Neuronal stem cell (in vitro differentiated cells): ENCODE data around the gene SEMA3A. TPM values are rescaled to one million over a fixed set of nuclear protein-coding genes. Genes with fewer than 3 reads are reported as not detected.
"Not testable (repeated sequence)": the region's sequence is repeated elsewhere in the genome, so short reads cannot be mapped to it uniquely, and the experiment has no call there.

Experiments used
- DNase-seq: peaks from one replicate; pipeline ENCODE4 v3.0.0-alpha.2; 2013; ENCODE audit warnings: low spot score
- H2AFZ ChIP-seq: one replicate; pipeline ENCODE4 v1.6.1; 2013; ENCODE audit warnings: mild to moderate bottlenecking, low read length, inconsistent platforms
- H2AK5ac ChIP-seq: 2 replicates; pipeline ENCODE4 v1.6.1; 2013; ENCODE audit warnings: low read depth, mild to moderate bottlenecking, inconsistent platforms, low read length, moderate library complexity, mixed read lengths
- H2BK120ac ChIP-seq: 2 replicates; pipeline ENCODE4 v1.6.1; 2013; ENCODE audit warnings: low read depth, mild to moderate bottlenecking, inconsistent platforms, low read length, moderate library complexity, mixed read lengths
- H2BK12ac ChIP-seq: one replicate; pipeline ENCODE4 v1.6.1; 2013; ENCODE audit warnings: low read length, inconsistent platforms
- H2BK15ac ChIP-seq: 2 replicates; pipeline ENCODE4 v1.6.1; 2013; ENCODE audit warnings: mild to moderate bottlenecking, low read length, inconsistent platforms, mixed read lengths
- H2BK5ac ChIP-seq: one replicate; pipeline ENCODE4 v1.6.1; 2013; ENCODE audit warnings: inconsistent platforms, mild to moderate bottlenecking, low read length, moderate library complexity
- H3K14ac ChIP-seq: one replicate; pipeline ENCODE4 v1.6.1; 2013; ENCODE audit warnings: low read length, inconsistent platforms
- H3K18ac ChIP-seq: 2 replicates; pipeline ENCODE4 v1.6.1; 2013; ENCODE audit warnings: low read length, inconsistent platforms
- H3K23ac ChIP-seq: 2 replicates; pipeline ENCODE4 v1.6.1; 2013; ENCODE audit warnings: low read depth, mild to moderate bottlenecking, mixed read lengths, low read length, inconsistent platforms; ENCODE audit not compliant: poor library complexity
- H3K27ac ChIP-seq: replicated peaks from 3 replicates; pipeline ENCODE4 v1.5.1; 2013; ENCODE audit warnings: low read length, inconsistent platforms
- H3K27me3 ChIP-seq, 3 experiments: 2 replicates each; pipeline ENCODE4 v1.6.1; 2013; ENCODE audit warnings: low read length in 3 of 3, mild to moderate bottlenecking in 2 of 3, inconsistent platforms in 1 of 3, low read depth in 1 of 3, mixed read lengths in 1 of 3, moderate library complexity in 1 of 3; ENCODE audit not compliant: control insufficient read depth in 3 of 3, insufficient read depth in 3 of 3
- H3K36me3 ChIP-seq, 2 donors: replicated peaks in 1 of 2; 2 replicates each; pipeline ENCODE4 v1.6.1; 2013; ENCODE audit warnings: low read length in 2 of 2; ENCODE audit not compliant: control insufficient read depth in 2 of 2, insufficient read depth in 2 of 2
- H3K4ac ChIP-seq: 2 replicates; pipeline ENCODE4 v1.6.1; 2013; ENCODE audit warnings: inconsistent platforms, mild to moderate bottlenecking, low read length, moderate library complexity
- H3K4me1 ChIP-seq, 2 donors: 1 replicate in 1 of 2; 2 replicates in 1 of 2; pipeline ENCODE4 v1.6.1; 2013; ENCODE audit warnings: low read length in 2 of 2, low read depth in 1 of 2; ENCODE audit not compliant: control insufficient read depth in 2 of 2, insufficient read depth in 1 of 2
- H3K4me2 ChIP-seq: one replicate; pipeline ENCODE4 v1.6.1; 2013; ENCODE audit warnings: mild to moderate bottlenecking, low read length, inconsistent platforms; ENCODE audit not compliant: insufficient read depth, poor library complexity, severe bottlenecking
- H3K4me3 ChIP-seq, 2 donors: 2 replicates each; pipeline ENCODE4 v1.5.1; 2013; ENCODE audit warnings: low read length in 2 of 2, mild to moderate bottlenecking in 2 of 2, inconsistent platforms in 1 of 2, moderate library complexity in 1 of 2
- H3K79me1 ChIP-seq: one replicate; pipeline ENCODE4 v1.6.1; 2013; ENCODE audit warnings: low read depth, mild to moderate bottlenecking, inconsistent platforms, low read length, moderate library complexity
- H3K9ac ChIP-seq: one replicate; pipeline ENCODE4 v1.6.1; 2013; ENCODE audit warnings: mild to moderate bottlenecking, low read depth, low read length, inconsistent platforms; ENCODE audit not compliant: poor library complexity
- H3K9me3 ChIP-seq, 2 donors: replicated peaks in 1 of 2; 2 replicates each; pipeline versions ENCODE3 to v1.6.1; 2013; ENCODE audit warnings: low read length in 2 of 2, mild to moderate bottlenecking in 2 of 2, inconsistent platforms in 1 of 2, low read depth in 1 of 2, mixed read lengths in 1 of 2, moderate library complexity in 1 of 2; ENCODE audit not compliant: control insufficient read depth in 2 of 2, insufficient read depth in 1 of 2
- H4K8ac ChIP-seq: one replicate; pipeline ENCODE4 v1.6.1; 2013; ENCODE audit warnings: low read depth, mild to moderate bottlenecking, inconsistent platforms, low read length, moderate library complexity
- H4K91ac ChIP-seq: one replicate; pipeline ENCODE4 v1.6.1; 2013; ENCODE audit warnings: low read length, low read depth, mild to moderate bottlenecking, inconsistent platforms; ENCODE audit not compliant: poor library complexity
- WGBS, 2 donors: extraction: QIAGEN DNeasy Blood & Tissue Kit; methylation state at CpG; one replicate each; pipeline ENCODE4 v1.1.7; 2013; ENCODE audit warnings: missing lambda C conversion rate in 2 of 2, mixed read lengths in 1 of 2; ENCODE audit not compliant: insufficient read length in 2 of 2, insufficient replicate concordance in 1 of 2; ENCODE audit errors: extremely low coverage in 2 of 2; 5-methylcytosine and 5-hydroxymethylcytosine counted together
- polyA plus RNA-seq, 2 experiments: library from polyadenylated mRNA; stranded (reverse); fragments of 200-250 nt; gene quantifications; one replicate each; pipeline ENCODE4 v1.2.3, GENCODE V29; 2013

The SEMA3A gene
- 20.7 TPM for polyA plus RNA-seq (2013, experiment 1 of 2)
- 21.0 TPM for polyA plus RNA-seq (2013, experiment 2 of 2)

DNA sequence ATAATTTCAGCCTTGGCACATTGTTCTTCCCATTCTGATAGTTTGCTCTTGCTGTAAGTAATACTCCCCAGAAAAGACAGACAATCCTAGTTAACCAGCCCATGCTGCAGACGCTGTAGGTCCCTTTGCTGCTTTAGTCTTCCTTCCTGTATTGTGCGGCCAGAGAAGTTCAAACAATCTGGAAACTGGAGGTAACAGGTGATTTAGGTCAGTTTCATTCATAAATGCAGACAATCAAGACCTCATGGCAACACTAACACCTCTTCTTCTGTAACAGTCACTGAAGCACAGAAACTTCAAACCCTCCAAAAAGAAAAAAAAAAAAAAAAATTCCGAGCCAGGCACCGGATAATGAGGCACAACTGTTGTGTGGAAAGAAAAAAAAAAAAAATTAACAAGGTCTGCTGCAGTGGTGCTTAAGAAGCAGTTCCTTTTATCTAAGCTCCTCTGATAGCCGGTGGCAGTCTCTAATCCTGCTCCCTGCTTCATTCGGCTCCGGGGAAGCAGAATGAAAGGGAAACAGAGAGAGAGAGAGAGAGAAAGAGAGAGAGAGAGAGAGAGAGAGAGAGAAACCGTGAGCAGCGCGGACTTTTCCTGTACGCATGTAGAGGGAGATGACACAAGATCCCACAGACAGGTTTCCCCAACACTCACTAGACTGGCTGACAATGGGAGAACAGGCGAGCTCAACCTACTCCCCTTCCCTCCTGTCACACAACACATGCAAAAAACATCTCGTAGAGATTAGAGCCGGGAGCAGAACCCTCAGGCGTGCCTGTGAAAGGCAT is at the start of gene SEMA3A:
Gene SEMA3A, minus strand, starts transcription at position 306 of the 788 bp plus-strand sequence. Its CDS starts 203 bp downstream, at position 103.
- H3K36me3 ChIP-seq = no peaks in the 10 kb centered on the region
- no peak within 1 kb of the TSS for H3K9ac ChIP-seq
- no peak within 1 kb of the TSS for H2BK15ac ChIP-seq
- H2BK5ac ChIP-seq = no peak within 1 kb of the TSS
- WGBS, 2 donors = no CpG with 5 or more reads among the region's 15 CpGs
- no peak within 1 kb of the TSS for H2BK12ac ChIP-seq
- H4K8ac ChIP-seq = no peak within 1 kb of the TSS
- no peak within 1 kb of the TSS for H3K4ac ChIP-seq
- peaks cover 2 to 11% of the 10 kb centered on the region in 2 donors for H3K4me1 ChIP-seq
- H3K4me3 ChIP-seq = peak within 1 kb of the TSS; percentile 57 to 84
- H3K4me2 ChIP-seq = peak within 1 kb of the TSS; percentile 66
- H3K9me3 ChIP-seq = no peaks in the 10 kb centered on the region
- H3K18ac ChIP-seq = peak within 1 kb of the TSS; percentile 74
- no peak within 1 kb of the TSS for H2AK5ac ChIP-seq
- no peak within 1 kb of the TSS for H2BK120ac ChIP-seq
- peak within 1 kb of the TSS; percentile 84 for H2AFZ ChIP-seq
- H3K23ac ChIP-seq = no peak within 1 kb of the TSS
- no peak within 1 kb of the TSS for H4K91ac ChIP-seq
- peak; percentile 80 for DNase-seq
- H3K14ac ChIP-seq = no peak within 1 kb of the TSS
- H3K27ac ChIP-seq = peak within 1 kb of the TSS; percentile 89
- H3K27me3 ChIP-seq = no peaks in the 10 kb centered on the region
- no peaks in the 10 kb centered on the region for H3K79me1 ChIP-seq

DNA sequence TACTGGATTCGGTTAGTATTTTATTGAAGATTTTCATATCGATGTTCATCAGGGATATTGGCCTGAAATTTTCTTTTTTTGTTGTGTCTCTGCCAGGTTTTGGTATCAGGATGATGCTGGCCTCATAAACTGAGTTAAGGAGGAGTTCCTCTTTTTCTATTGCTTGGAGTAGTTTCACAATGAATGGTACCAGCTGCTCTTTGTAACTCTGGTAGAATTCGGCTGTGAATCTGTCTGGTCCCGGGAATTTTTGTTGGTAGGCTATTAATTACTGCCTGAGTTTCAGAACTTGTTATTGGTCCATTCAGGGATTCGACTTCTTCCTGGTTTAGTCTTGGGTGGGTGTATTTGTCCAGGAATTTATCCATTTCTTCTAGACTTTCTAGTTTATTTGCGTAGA is 48.4 kb upstream of the SEMA3A start:
- H3K27ac ChIP-seq, H2BK5ac ChIP-seq, H3K4me2 ChIP-seq, H4K91ac ChIP-seq, H2BK15ac ChIP-seq, H3K79me1 ChIP-seq, H3K23ac ChIP-seq, DNase-seq, H2BK12ac ChIP-seq, H3K4me3 ChIP-seq, H4K8ac ChIP-seq, H3K14ac ChIP-seq, H3K9ac ChIP-seq, H3K4me1 ChIP-seq, H2AFZ ChIP-seq, H3K18ac ChIP-seq, H2AK5ac ChIP-seq, H3K36me3 ChIP-seq, H3K27me3 ChIP-seq, H3K4ac ChIP-seq, H2BK120ac ChIP-seq: not testable (repeated sequence)
- peaks cover 5 to 10% of the 10 kb centered on the region in 2 donors for H3K9me3 ChIP-seq
- no CpG with 5 or more reads among the region's 6 CpGs for WGBS, 2 donors

DNA sequence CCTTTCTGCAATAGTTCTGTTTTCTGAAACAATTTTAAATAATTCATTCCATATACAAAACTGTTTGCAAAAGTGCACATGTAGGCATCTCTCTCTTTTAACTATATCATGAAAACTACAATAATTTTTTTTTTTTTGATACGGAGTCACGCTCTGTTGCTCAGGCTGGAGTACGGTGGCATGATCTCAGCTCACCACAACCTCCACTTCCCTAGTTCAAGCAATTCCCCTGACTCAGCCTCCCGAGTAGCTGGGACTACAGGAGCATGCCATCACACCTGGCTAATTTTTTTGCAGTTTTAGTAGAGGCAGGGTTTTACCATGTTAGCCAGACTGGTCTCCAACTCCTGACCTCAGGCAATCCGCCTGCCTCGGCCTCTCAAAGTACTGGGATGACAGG is 44.0 kb upstream of the SEMA3A start:
- Histone ChIP-seq H3K27me3 (no peaks in the 10 kb centered on the region), H3K4me2 (no peak overlapping the region), H2BK120ac (no peak overlapping the region), H2AFZ (no peak overlapping the region), H4K8ac (no peak overlapping the region), H3K27ac (no peak overlapping the region), H3K23ac (no peak overlapping the region), H3K18ac (no peak overlapping the region), H3K9ac (no peak overlapping the region), H3K4me1 (no peaks in the 10 kb centered on the region), H3K4ac (no peak overlapping the region), H3K36me3 (no peaks in the 10 kb centered on the region), H2AK5ac (no peak overlapping the region), H4K91ac (no peak overlapping the region), H3K4me3 (no peak overlapping the region), H2BK5ac (no peak overlapping the region), H3K79me1 (no peaks in the 10 kb centered on the region), H3K14ac (no peak overlapping the region), H2BK15ac (no peak overlapping the region), H3K9me3 (no peaks in the 10 kb centered on the region), H2BK12ac (no peak overlapping the region)
- no CpG with 5 or more reads among the region's 6 CpGs for WGBS, 2 donors
- DNase-seq = no peak

- Histone ChIP-seq H2BK12ac (no peak overlapping the region), H2BK120ac (no peak overlapping the region), H3K14ac (no peak overlapping the region), H3K18ac (no peak overlapping the region), H3K4me1 (no peaks in the 10 kb centered on the region), H2AFZ (no peak overlapping the region), H3K4me2 (no peak overlapping the region), H3K27ac (no peak overlapping the region), H3K36me3 (no peaks in the 10 kb centered on the region), H4K8ac (no peak overlapping the region), H2AK5ac (no peak overlapping the region), H3K27me3 (no peaks in the 10 kb centered on the region), H4K91ac (no peak overlapping the region), H2BK15ac (no peak overlapping the region), H3K4me3 (no peak overlapping the region), H3K79me1 (no peaks in the 10 kb centered on the region), H3K9me3 (no peaks in the 10 kb centered on the region), H3K9ac (no peak overlapping the region), H3K4ac (no peak overlapping the region), H2BK5ac (no peak overlapping the region), H3K23ac (no peak overlapping the region)
- DNase-seq = no peak
- no CpG with 5 or more reads among the region's 1 CpG for WGBS, 2 donors
Observed at GRCh38 chr7:84237533-84238173, 43.1 kb upstream of the SEMA3A start.
